K562 (cell line): ENCODE results near the gene MEIS1. TPM values are rescaled to one million over a fixed set of nuclear protein-coding genes. Genes with fewer than 3 reads are reported as not detected.

ENCODE experiments used
- ATAC-seq: fragments of 200-7000 bp; cut with Tn5 transposase; 3 replicates; pipeline ENCODE4 v1.9.1; 2020; ENCODE audit warnings: moderate library complexity
- BruUV-seq: library from RNA; stranded (reverse); fragments of 400-500 nt; replicated peaks from 2 replicates; lab custom pipeline; 2021; lab: Mats Ljungman, UMichigan
- CTCF ChIA-PET: fragments of 300-600 bp; formaldehyde crosslinking; extraction: SDS; loops from one replicate; lab custom pipeline; 2021; ENCODE audit warnings: low intra/inter-chr PET ratio; lab: Yijun Ruan, JAX
- POLR2A ChIA-PET: fragments of 300-600, 350-650 bp; sonication (Branson Sonifier 250); formaldehyde crosslinking; extraction: SDS; loops from one replicate; lab custom pipeline; 2021; ENCODE audit warnings: antibody characterized with exemption, inconsistent platforms; lab: Yijun Ruan, JAX
- DNase-seq, 4 experiments: peaks; one replicate each; pipeline versions ENCODE4 v3.0.0 to v3.0.0-alpha.2; 2011 to 2018; ENCODE audit warnings: low spot score in 3 of 4, mixed read lengths in 3 of 4; ENCODE audit errors: extremely low read depth in 1 of 4
- FAIRE-seq: peaks from 2 replicates; lab custom pipeline; 2011; peaks lifted over from hg19 to GRCh38; lab: Jason Lieb, UNC
- H2AFZ ChIP-seq: 2 replicates; pipeline ENCODE4 v1.6.0; 2011; ENCODE audit warnings: low read depth, low read length, control low read depth, inconsistent platforms
- H3K27ac ChIP-seq: fragments of 200-600 bp; 3 replicates; pipeline ENCODE4 v1.8.0; 2011; ENCODE audit warnings: low read depth, mild to moderate bottlenecking, control low read depth, inconsistent platforms, low read length, moderate library complexity, mixed read lengths; ENCODE audit errors: extremely low read depth
- H3K27me3 ChIP-seq, 2 experiments: fragments of 300-600 bp in 1 of 2; 2 replicates in 1 of 2; 3 replicates in 1 of 2; pipeline versions ENCODE4 v1.6.0 to v1.8.0; 2011; ENCODE audit warnings: inconsistent platforms in 2 of 2, low read length in 2 of 2, mild to moderate bottlenecking in 1 of 2, mixed read lengths in 1 of 2, moderate library complexity in 1 of 2; ENCODE audit not compliant: control insufficient read depth in 2 of 2, insufficient read depth in 2 of 2
- H3K36me3 ChIP-seq: fragments of 300-600 bp; 3 replicates; pipeline ENCODE4 v1.8.0; 2011; ENCODE audit warnings: mild to moderate bottlenecking, low read length, inconsistent platforms; ENCODE audit not compliant: control insufficient read depth, insufficient read depth
- H3K4me1 ChIP-seq, 2 experiments: fragments of 200-600 bp in 1 of 2; replicated peaks in 1 of 2; 2 replicates in 1 of 2; 3 replicates in 1 of 2; pipeline versions ENCODE4 v1.5.1 to v1.8.0; 2011; ENCODE audit warnings: inconsistent platforms in 2 of 2, low read length in 2 of 2, mild to moderate bottlenecking in 1 of 2, mixed read lengths in 1 of 2, moderate library complexity in 1 of 2; ENCODE audit not compliant: control insufficient read depth in 2 of 2, insufficient read depth in 2 of 2
- H3K4me2 ChIP-seq: 2 replicates; pipeline ENCODE4 v1.6.1; 2011; ENCODE audit warnings: low read length, control low read depth, inconsistent platforms, mixed read lengths; ENCODE audit not compliant: insufficient read depth
- H3K4me3 ChIP-seq: fragments of 200-600 bp; sonication (generic), shearing (Covaris generic); 2 replicates; pipeline ENCODE4 v1.5.1; 2016; ENCODE audit warnings: control low read depth, inconsistent platforms
- H3K79me2 ChIP-seq: fragments of 200-600 bp; 3 replicates; pipeline ENCODE4 v1.8.0; 2011; ENCODE audit warnings: low read length, inconsistent platforms; ENCODE audit not compliant: control insufficient read depth, insufficient read depth
- H3K9ac ChIP-seq, 2 experiments: 2 replicates each; pipeline versions ENCODE4 v1.6.0 to v1.6.1; 2011; ENCODE audit warnings: low read depth in 2 of 2, low read length in 2 of 2, control low read depth in 1 of 2, inconsistent platforms in 1 of 2, mild to moderate bottlenecking in 1 of 2, mixed read lengths in 1 of 2; ENCODE audit not compliant: insufficient read depth in 1 of 2
- H3K9me1 ChIP-seq: one replicate; pipeline ENCODE4 v1.6.0; 2011; ENCODE audit warnings: inconsistent platforms, mild to moderate bottlenecking, low read length, moderate library complexity; ENCODE audit not compliant: control insufficient read depth, insufficient read depth
- H3K9me3 ChIP-seq: replicated peaks from 2 replicates; pipeline ENCODE4 v1.5.1; 2011; ENCODE audit warnings: low read depth, low read length, inconsistent platforms; ENCODE audit not compliant: control insufficient read depth, insufficient read depth
- H4K20me1 ChIP-seq: replicated peaks from 2 replicates; pipeline ENCODE4 v1.6.1; 2011; ENCODE audit warnings: low read length, inconsistent platforms, mixed read lengths; ENCODE audit not compliant: control insufficient read depth, insufficient read depth
- KAT8 ChIP-seq: fragments of 450-650 bp; IDR thresholded peaks from 2 replicates; pipeline ENCODE4 v1.6.1; 2016; ENCODE audit warnings: low read depth, mild to moderate bottlenecking
- PHTF2 ChIP-seq: fragments of 250-450 bp; sonication (Bioruptor Pico); IDR thresholded peaks from 2 replicates; pipeline ENCODE4 v1.5.0; 2021; ENCODE audit warnings: mild to moderate bottlenecking
- RBBP5 ChIP-seq: fragments of 200-600 bp; sonication (generic); IDR thresholded peaks from 2 replicates; pipeline ENCODE4 v1.6.1; 2012; ENCODE audit warnings: borderline replicate concordance, mild to moderate bottlenecking, low read length, control low read depth, inconsistent platforms; ENCODE audit not compliant: insufficient read depth, poor library complexity, severe bottlenecking
- RREB1 ChIP-seq: fragments of 250-450 bp; sonication (Bioruptor Pico); IDR thresholded peaks from 2 replicates; pipeline ENCODE4 v1.4.0; 2020
- TEAD1 ChIP-seq, 2 experiments: fragments of 450-650 bp in 1 of 2; sonication (generic) in 1 of 2; formaldehyde crosslinking; IDR thresholded peaks; 2 replicates each; pipeline versions ENCODE4 v1.4.0 to v1.8.0; 2020 to 2022; ENCODE audit warnings: mild to moderate bottlenecking in 2 of 2, missing genetic modification reagents in 1 of 2
- TRIM24 ChIP-seq, 2 experiments: fragments of 450-650 bp; IDR thresholded peaks; 2 replicates each; pipeline ENCODE4 v1.6.1; 2016
- WHSC1 ChIP-seq: IDR thresholded peaks from one replicate; pipeline ENCODE4 v1.6.1; 2012; ENCODE audit warnings: low read length, control low read depth, inconsistent platforms
- ZNF133 ChIP-seq: fragments of 250-450 bp; sonication (Bioruptor Pico); IDR thresholded peaks from 2 replicates; pipeline ENCODE4 v1.4.0; 2020; ENCODE audit warnings: mild to moderate bottlenecking
- ZNF589 ChIP-seq: fragments of 200-800 bp; sonication (Bioruptor generic); IDR thresholded peaks from 2 replicates; pipeline ENCODE4 v1.6.1; 2016; ENCODE audit warnings: low read depth, missing genetic modification characterization, missing compliant biosample characterization
- ZNF668 ChIP-seq: fragments of 250-450 bp; sonication (Bioruptor Pico); IDR thresholded peaks from 2 replicates; pipeline ENCODE4 v1.8.0; 2022; ENCODE audit warnings: mild to moderate bottlenecking, inconsistent platforms
- WGBS: fragments of 100-300 bp; shearing (Covaris generic); methylation state at CpG from one replicate; pipeline ENCODE4 v1.1.6; 2016; ENCODE audit warnings: low coverage, mixed read lengths; ENCODE audit not compliant: insufficient coverage; ENCODE audit errors: missing lambda C conversion rate; 5-methylcytosine and 5-hydroxymethylcytosine counted together
- in situ Hi-C: fragments of 300-500 bp; cut with MboI; formaldehyde crosslinking; loops from 4 replicates; pipeline ENCODE4 v1.15.0; 2018; ENCODE audit warnings: inconsistent platforms, mixed read lengths
- intact Hi-C: fragments of 100-400 bp; cut with micrococcal nuclease; formaldehyde crosslinking; loops from 2 replicates; pipeline ENCODE4 v1.14.2; 2022
- polyA plus RNA-seq, 8 experiments: library from polyadenylated mRNA; depleted of rRNA in 4 of 8; stranded (reverse) in 5 of 8; unstranded in 3 of 8; fragments of >200 nt; fragmentation: Nextera tagmentation in 2 of 8; fragmentation: Illumina TruSeq in 1 of 8; extraction: Ambion mirVana in 2 of 8; extraction: Trizol in 1 of 8; gene quantifications; 2 replicates each; pipeline versions ENCODE4 v1.2.1 to v1.2.3, GENCODE V29; 2011 to 2014; ENCODE audit warnings: inconsistent platforms in 1 of 8, missing spikeins in 1 of 8
- total RNA-seq, 7 experiments: library from RNA; depleted of rRNA in 6 of 7; stranded (reverse); fragments of >200 nt in 6 of 7; fragmentation: Illumina TruSeq in 2 of 7; extraction: Trizol in 2 of 7; gene quantifications; 2 replicates each; pipeline versions ENCODE4 v1.2.1 to v1.2.3, GENCODE V29; 2011 to 2021; ENCODE audit warnings: low replicate concordance in 1 of 7

MEIS1 gene
- total and polyA plus RNA-seq, 9 of the 15 experiments (the other 6 are each of a cell fraction or from before 2014, with no cell fraction given) = 2.3 to 9.0 (median 5.9) TPM

GRCh38 chr2:66567729-66568128, 132.8 kb downstream of the MEIS1 start:
- ATAC-seq (no peak), DNase-seq (no peak)
- no peaks in the 10 kb centered on the region for H4K20me1 ChIP-seq
- no peaks in the 10 kb centered on the region for H3K79me2 ChIP-seq
- no peak overlapping the region for H3K4me3 ChIP-seq
- no peaks in the 10 kb centered on the region for H3K36me3 ChIP-seq
- CTCF ChIA-PET = no interaction called here
- no peak overlapping the region for H3K9ac ChIP-seq
- H2AFZ ChIP-seq = no peak overlapping the region
- H3K4me1 ChIP-seq = peaks cover 0 to 10% of the 10 kb centered on the region in 2 experiments; a peak in 3 of 5 replicates
- H3K9me3 ChIP-seq = no peaks in the 10 kb centered on the region
- intact Hi-C loops = no loop called here
- no peak for TF ChIP-seq TRIM24 (IDR thresholded peaks at IDR 0.05)
- no peak for TF ChIP-seq ZNF668 (CRISPR knock-in tag)
- TF ChIP-seq TEAD1 (CRISPR knock-in tag; IDR thresholded peaks at IDR 0.05) = no peak
- TF ChIP-seq ZNF133 (CRISPR knock-in tag) = no peak
- no peak for TF ChIP-seq RREB1
- TF ChIP-seq KAT8 = no peak
- TF ChIP-seq PHTF2 (CRISPR knock-in tag) = no peak
- TF ChIP-seq RBBP5 = no peak
- no peak for TF ChIP-seq ZNF589 (CRISPR knock-in tag)
- no peak for TF ChIP-seq WHSC1
- TF ChIP-seq, all 486 proteins: peak for 0
- in situ Hi-C loops = no loop called here
- Histone ChIP-seq H3K4me2 (no peak overlapping the region), H3K9me1 (no peaks in the 10 kb centered on the region), H3K27ac (no peak overlapping the region), H3K27me3 (no peaks in the 10 kb centered on the region)
- 27% methylated on average over 1 of the region's 2 CpGs for WGBS
- no peak for FAIRE-seq
- POLR2A ChIA-PET = interaction anchor here (1.0 kb wide), 1 partner anchor 146 kb away, joined by 3 read pairs; no protein-coding TSS in a partner anchor
- BruUV-seq = no TSS peak
